HG03342 (cell line): ENCODE results near the gene PAK4.
"Not testable (repeated sequence)": the region's sequence is repeated elsewhere in the genome, so short reads cannot be mapped to it uniquely, and the experiment has no call there.

ENCODE experiments used
- ATAC-seq: cut with Tn5 transposase; IDR thresholded peaks from one replicate; pipeline ENCODE4 v1.9.1; 2021; ENCODE audit warnings: mild to moderate bottlenecking, moderate library complexity; ENCODE audit not compliant: unreplicated experiment

Gene PAK4

DNA sequence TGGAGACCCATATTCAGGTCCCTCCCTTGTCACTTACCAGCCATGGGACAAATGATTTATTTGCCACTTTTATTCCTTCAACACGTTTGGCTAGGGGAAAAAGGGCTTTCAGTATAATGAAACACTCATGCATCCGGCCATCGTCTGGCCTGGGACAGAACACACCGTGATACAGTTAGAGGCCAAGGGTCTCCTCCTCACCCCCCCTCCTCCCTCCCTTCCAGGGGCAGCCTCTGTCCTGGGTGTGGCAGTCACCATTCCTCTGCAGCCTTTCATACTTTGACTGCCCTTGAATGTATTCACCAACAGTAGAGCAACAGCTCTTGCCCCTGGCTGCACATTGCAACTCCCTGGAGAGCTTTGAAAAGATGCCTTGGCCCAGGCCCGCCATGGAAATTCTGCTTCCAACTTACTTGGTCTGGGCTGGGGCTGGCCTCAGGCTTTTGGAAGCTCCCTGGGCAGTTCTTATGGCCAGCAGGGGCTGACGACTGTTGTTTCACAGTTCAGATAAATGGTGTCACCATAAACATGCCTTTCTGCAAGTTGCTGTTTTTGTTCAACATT is 3.0 kb downstream of the PAK4 start:
- ATAC-seq, result no peak

DNA sequence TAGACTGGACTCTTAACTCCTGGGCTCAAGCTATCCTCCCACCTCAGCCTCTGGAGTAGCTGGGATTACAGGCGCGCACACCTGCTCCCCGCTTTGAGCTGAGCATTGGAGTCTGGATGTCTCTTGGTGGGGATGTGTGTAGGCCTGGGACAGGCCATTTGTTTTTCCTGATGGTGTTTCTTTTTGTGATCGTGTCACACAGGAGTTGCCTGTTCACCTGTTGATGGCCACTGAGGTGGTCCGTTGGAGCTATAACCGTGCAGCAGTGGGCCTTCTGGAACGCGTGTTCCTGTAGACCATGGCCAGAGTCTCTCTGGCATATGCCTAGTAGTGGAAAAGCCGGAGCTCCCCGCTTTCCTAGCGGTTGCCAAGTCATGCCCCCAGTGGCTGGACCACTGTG is 3.5 kb downstream of the PAK4 start:
- no peak for ATAC-seq

DNA sequence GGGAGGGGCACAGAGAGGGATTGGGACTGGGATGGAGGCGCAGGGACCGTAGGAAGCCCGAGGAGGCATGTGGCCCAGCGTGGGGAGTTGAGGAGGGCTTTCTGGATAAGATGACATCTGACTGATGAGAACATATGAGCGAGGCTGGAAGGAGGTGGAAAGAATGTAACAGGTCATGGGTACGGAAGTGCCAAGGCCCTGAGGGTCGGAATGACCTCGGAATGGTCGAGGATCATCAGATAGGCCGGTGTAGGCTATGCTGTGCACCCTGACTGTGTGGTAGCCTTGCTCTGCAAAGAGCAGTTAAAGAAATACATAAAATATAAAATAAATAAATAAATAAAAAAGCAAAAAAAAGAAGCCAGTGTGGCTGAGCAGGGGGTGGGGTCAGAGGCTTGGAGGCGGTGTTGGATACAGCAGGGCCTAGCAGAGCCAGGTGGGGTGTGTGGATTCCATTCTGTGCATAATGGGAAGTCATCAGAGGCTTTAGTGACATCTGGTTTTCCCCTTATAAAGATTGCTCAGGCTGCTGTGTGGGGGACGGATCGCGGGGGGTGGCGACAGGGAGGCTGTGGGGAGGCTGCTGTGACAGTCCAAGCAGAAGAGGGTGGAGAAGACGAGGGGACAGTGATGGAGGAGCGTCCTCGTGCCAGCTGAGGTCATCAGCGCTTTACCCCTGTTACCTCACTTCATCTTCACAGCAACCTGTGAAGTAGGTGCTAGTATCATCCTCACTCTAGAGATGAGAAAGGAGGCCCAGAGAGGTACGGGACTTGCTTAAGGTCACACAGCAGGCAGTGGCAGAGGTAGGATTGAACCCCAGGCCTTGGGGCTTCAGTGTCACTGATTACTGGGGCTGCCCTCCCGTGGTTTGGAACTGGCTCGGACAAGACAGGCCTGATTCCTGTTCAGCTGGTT is 5.0 kb downstream of the PAK4 start:
- ATAC-seq, result no peak

DNA sequence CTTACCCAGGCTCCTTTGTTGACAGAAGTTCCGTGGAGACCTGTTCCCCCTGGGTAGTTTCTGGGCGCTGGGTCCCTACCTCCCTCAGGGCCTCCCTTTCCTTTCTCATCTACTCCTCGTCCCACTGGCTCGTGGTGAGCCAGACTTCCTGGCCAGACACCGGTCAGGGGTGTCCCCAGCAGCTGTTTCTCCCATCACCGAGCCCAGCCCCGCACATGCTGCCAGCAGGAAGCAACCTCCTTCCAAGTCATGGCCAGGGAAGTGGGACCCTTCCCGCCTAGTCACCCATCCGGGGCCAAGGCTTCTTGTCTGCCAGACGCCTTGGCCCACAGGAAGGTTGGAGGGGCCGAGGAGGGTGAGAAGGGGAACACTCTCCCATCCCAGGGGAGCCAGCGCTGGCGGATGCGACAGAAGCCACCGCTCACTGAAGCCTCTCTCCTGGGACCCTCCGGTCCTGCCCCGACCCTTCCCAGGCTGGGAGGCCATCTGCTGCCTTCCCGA is 5.7 kb downstream of the PAK4 start:
- no peak for ATAC-seq

DNA sequence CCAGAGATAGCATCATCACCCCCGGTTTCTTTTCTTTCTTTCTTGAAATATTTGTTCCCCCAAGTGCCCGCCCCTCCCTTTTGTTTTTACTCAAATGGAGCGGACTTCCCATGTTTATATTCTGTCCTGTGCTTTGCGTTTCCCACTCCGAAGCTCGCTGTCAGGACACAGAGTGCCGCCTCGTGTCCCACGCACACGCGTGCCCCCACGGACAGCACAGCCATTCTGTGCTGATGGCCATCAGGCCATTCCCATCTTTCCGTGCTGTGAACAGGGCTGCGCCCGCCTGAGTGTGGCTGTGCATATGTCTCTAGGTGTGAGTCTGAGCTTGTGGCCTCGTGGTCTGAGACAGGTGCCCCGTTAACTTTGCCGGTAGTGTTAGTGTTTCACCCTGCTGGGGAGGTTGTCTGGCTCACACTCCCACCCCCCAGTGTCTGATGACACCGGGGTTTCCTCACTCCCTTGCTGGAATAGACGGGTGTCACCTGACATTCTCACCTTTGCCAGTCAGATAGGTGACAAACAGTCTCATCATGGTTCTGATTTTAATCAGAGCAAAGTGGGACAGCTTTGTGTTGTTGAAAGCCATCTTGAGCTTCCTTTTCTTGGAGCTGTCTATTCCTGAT is 6.9 kb downstream of the PAK4 start:
- no peak for ATAC-seq

DNA sequence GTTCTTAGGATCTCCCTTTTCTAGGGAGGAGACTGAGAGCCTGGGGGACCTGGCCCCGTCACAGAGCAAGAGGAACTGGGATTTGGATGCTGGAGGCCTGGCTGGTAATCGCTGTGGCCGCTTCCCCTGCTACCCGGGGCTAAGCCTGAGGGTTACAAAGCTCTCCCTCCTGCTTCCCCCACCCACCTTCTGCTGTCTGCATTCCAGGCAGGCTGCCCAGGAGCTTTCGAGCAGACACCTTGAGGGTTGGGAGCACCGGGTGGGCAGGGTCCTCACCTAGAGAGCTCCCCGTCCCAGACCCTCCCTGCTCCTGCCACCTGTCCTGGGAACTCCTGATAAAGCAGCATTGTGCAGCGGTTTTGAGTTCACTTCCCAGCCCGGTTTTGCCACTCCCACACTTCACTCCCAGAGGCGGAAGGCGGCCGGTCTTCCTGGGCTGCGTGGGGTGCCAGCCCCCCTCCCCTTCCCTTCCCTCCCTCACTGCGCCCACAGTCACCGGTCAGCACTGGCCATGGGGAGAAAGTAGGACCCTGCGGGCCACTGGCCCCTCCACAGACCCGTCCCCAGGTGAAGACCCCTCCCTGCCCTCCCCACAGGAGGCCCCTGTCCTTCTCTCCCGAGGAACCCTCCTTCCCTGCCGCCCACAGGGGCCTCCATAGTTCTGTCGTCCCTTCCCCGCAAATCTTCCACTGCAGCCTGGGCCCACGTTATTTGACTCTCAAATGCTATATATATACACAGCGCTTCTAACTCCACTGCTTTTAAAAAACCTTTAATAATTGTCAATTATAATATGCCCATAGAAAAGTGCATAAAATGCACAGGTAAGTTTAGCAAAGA is 8.1 kb downstream of the PAK4 start:
- ATAC-seq, result no peak

DNA sequence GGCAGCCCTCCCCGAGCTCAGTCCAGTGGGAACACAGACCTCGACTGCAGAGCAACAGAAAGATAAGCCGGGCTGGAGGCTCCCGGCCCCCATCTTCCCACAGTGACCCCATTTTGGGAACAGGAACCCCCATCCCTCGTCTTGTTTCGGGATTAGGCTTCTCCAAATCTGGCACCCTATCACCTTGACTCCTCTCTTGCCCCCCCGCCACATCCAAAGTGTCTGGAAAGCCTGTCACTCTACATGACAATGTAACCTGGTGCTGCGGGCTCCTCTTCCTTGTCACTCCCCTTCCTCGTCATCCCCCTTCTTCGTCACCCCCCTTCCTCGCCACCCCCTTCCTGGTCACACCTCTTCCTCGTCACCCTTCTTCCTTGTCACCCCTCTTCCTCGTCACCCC is 10.1 kb downstream of the PAK4 start:
- ATAC-seq, result no peak

DNA sequence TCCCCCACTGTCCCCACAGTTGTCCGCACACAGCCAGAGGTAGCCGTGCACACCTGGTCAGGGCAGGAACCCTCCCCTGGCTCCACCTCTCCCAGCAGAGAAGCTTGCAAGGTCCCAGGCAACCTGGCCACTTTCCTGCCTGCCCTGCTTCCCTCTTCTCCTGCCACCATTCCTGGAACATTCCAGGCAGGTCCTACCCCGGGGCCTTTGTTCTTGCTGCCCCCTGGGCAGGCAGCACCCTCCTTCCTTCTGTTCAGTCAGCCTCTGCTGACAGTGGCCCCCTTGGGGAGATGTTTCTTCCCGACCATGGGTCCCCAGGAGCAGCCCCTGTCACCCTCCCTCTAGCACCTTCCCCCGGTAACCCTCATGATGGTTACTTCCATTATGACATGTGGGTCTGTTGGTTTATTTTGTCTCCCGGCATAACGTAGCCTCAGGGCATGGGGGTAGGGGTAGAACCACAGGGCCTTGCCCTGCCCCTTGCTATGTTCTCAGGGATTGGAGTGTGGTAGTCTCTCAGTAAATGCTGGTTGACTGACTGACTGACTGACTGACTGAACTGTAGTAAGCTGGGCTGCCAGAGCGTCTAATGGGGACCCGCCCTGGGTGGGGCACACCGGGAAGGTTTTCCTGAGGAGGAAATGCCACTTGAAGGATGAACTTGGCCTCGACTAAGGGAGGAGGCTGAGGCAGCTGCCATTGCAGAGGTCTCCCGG is 10.8 kb downstream of the PAK4 start:
- no peak for ATAC-seq

DNA sequence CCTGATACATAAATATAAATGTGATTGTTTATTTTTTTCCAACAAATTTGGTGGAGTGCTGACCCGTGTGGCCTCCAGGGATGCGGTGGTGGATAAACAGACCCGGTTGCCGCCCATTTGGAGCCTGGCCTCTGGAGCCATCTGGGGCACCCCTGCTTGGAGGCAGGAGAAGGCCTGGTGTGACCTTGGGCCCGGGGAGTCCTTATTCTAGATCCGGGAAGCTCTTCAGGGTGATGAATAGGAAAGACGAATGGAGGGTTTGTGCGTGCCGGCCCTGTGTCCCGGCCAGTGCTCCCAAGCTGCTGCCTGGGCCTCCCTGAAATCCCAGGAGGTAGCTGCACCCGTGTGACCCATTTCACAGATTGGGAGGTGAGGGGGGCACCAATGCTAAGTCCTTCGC is 11.5 kb downstream of the PAK4 start:
- ATAC-seq, result no peak

DNA sequence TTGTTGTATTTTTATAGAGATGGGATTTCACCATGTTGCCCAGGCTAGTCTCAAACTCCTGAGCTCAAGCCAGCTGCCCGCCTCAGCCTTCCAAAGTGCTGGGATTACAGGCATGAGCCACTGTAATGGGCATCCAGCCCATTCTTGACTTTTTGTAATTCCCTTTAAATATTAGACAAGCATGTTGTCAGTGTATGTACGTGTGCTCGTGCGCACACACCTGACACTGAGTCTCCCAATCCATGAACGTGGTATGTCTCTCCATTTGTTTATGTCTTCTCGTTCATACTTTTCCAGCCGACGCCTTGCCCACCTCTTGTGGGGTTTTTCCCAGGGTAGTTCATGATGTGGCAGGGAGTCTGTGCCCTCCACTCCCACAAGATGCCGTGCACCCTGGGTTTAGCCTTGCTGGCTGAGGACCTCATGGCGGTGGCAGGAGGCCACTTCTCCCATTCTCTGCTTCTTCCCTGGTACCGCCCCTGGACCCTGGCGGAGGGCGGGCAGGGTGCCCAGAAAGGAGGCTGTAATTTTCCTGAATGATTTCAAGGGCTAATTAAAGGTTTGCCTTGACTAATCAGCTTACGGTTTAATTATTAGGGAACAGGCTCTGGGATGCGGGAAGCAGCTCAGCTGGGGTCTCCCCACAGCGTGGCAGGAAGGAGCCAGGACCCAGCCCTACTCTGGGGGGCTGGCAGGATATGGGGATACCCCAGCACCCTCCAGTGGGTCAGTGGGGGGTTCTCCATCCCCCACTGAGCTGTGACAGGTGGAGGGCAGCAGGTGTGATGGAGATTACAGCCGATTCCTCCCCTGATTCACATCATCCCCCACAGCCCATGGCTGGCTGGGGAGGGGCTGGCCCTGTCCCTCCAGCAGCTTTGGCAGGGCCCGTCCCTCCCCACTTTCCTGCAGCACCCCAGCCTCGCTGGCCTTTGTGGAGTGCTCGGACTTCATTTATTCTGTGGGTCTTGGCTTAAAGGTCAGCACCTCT is 12.9 kb downstream of the PAK4 start:
- no peak for ATAC-seq

DNA sequence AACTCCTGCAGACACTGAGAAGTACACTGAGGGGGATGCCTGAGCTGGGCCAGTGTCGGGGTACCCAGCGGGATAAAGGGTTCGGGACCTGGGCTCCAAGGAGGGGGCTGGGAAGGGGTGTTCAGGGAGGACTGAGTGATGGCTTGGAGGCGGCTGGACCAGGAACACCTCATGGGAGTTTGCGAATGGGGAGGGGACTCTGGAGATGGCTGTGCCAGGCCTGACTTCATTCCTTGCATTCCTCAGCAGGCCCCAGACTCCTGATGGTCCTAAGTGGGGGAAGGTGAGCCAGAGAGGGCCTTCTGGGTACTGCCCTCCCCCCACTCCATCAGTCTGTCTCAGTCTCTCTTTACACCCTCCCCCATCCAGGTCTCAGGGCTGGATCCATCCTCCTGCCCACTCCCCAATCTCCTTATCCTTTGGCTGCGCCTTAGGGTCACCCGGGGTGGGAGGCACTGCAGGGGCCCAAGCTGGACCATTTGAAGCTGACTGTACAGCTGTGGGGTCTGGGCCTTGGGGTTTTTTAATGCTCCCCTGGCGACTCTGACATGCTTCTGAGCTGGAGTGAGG is 13.8 kb downstream of the PAK4 start:
- no peak for ATAC-seq

DNA sequence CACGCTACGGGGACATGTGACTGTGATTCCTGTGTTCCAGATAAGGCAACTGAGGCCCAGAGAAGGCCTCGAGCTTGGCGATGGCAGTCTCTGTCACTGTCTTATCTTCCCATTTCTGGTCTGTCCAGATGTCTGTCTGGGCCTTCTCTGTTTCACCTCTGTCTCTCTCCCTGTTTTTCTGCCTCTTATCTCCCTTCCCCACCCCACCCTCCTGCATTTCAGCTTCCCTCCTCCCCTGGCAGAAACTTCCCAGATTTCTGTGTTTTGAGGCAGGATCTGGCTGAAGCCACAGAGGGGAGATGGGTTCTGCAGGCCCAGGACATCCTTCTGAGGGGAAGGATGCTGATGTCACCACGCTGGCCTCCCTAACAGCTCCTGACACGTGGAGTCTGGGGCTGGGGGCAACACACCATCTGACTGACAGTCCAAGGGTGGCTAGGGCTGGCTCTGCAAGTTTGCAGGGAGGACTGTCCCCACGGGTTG is 14.4 kb downstream of the PAK4 start:
- ATAC-seq, result no peak

DNA sequence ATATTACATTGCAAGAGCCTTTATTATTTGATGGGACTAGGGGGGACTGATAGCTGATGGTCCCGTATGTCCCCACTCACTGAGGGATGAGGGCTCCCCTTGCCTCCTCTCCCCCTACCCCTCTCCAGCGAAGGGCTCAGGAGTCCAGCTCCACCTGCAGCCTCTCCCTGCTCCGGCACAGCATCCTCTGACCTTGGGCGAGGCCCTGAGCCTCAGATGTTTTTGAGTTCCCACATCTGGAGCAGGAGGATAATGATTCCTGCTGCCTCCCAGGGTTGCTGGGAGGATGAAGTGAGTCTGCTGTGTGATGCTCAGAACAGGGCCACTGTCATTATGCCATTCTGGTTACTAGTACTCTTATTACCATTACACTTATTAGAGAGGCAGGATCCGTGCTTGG is 15.0 kb downstream of the PAK4 start:
- no peak for ATAC-seq

DNA sequence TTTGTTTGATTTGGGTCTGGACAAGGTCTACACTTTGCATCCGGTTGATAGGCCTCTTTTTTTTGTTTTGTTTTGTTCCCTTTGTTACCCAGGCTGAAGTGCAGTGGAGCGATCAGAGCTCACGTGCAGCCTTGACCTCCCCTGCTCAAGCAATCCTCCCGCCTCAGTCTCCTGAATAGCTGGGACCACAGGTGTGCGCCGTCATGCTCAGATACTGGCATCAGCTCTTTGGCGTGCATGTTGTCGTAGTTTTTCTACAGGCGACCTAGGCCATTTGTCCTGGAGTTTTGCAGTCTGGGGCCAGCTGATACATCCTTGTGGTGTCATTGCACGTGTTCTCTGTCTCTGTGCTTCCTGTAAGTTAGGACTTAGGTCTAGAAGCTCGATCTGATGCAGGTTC is 16.3 kb downstream of the PAK4 start:
- no peak for ATAC-seq

DNA sequence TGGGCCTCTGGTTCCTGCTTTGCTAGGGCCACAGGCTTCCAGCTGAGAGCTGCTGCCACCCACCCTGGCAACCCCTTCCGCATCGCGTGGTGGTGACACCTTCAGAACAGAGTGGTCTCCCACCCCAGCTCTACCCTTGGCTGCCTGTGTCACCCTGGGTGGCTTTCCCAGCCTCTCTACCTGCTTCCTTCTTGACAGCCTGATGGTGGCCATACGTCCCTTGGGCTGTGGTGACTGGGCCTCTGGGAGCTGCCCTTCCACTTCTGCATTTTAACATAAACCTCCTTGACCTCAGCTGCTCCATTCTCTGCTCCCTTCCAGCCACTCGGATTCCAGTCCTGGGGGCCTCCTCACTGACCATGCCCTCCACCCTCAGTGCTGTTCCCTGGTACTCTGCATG is 17.0 kb downstream of the PAK4 start:
- ATAC-seq, result no peak

DNA sequence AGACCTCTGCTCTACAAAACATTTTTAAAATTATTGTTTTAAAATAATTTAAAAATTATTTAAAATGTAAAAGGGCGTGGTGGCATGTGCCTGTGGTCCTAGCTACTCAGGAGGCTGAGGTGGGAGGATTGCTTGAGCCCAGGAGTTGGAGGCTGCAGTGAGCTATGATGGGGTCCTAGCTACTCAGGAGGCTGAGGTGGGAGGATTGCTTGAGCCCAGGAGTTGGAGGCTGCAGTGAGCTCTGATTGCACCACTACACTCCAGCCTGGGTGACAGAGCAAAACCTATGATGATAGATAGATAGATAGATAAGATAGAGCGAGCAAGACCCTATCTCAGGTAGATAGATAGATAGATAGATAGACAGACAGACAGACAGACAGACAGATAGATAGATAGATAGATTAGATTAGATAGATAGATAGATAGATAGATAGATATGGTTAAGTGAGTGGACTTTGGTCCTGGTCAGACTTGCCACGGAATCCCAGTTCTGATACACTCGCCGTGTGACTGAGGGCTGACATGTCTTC is 18.2 kb downstream of the PAK4 start:
- ATAC-seq, result not testable (repeated sequence)

DNA sequence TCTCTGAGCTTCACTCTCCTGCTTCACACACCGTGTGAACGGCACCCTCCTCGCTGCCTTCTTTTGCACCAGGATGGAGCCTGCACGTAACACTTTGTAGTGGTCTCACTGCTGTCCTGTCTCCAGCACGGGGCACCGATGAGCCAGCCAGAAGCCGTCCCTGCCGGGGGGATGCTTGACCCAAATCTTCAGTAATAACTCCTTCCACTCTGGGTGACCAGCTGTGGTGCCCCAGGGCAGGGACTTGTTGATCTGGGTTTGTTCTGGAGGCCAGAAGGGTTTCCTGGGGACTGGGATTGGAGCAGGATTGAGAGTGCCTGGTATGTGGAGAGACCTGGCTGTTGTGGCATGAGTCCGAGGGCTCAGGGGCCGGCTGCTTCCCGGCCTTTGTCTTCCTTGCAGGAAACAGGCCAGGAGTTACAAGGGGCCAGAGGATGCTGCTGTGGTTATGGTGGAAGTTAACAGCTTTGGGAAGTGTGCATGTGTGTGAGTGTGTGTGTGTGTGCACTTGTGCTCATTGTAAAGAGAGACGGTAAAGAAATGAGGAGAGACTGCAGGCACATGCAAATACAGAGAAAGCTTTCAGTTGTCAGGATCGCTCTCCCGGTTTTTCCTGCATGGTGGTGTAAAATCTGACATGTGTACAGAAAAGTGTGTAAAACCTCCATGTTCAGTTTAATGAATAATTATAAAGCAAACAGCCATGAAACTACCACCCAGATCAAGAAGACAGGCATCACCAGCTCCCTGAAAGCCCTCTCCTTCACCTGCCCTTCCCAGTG is 18.9 kb downstream of the PAK4 start:
- no peak for ATAC-seq
